ENCODE results near the gene DPP6.
"Not testable (repeated sequence)": the region's sequence is repeated elsewhere in the genome, so short reads cannot be mapped to it uniquely, and the experiment has no call there.

GRCh38 chr7:154145922-154146706 lies 93.9 kb downstream of the DPP6 start:
- not testable (repeated sequence) for TF ChIP-seq CTCF, EZH2 (IDR thresholded peaks at IDR 0.05)

Data from neural progenitor cell (in vitro differentiated cells).